ENCODE data around the gene TARS3. TPM values are rescaled to one million over a fixed set of nuclear protein-coding genes. Genes with fewer than 3 reads are reported as not detected.

TARS3 gene
- total RNA-seq, 1 donor from 2014 or later, result 21.5 TPM

GRCh38 chr15:101641894-101642293 lies 82.4 kb downstream of the TARS3 start:
- no peak for DNase-seq (ENCODE audit: low spot score, unreplicated experiment)
- Mint-ChIP-seq H3K27ac (no peak overlapping the region), H3K36me3 (ENCODE audit: insufficient read depth) (peaks cover 18% of the 10 kb centered on the region), H3K4me3 (ENCODE audit: low read depth) (no peak overlapping the region), H3K4me1 (ENCODE audit: low read depth) (peaks cover 5% of the 10 kb centered on the region), H3K27me3 (no peaks in the 10 kb centered on the region), H3K9me3 (ENCODE audit: low read depth) (no peaks in the 10 kb centered on the region)
- TF ChIP-seq, protein P1, sequence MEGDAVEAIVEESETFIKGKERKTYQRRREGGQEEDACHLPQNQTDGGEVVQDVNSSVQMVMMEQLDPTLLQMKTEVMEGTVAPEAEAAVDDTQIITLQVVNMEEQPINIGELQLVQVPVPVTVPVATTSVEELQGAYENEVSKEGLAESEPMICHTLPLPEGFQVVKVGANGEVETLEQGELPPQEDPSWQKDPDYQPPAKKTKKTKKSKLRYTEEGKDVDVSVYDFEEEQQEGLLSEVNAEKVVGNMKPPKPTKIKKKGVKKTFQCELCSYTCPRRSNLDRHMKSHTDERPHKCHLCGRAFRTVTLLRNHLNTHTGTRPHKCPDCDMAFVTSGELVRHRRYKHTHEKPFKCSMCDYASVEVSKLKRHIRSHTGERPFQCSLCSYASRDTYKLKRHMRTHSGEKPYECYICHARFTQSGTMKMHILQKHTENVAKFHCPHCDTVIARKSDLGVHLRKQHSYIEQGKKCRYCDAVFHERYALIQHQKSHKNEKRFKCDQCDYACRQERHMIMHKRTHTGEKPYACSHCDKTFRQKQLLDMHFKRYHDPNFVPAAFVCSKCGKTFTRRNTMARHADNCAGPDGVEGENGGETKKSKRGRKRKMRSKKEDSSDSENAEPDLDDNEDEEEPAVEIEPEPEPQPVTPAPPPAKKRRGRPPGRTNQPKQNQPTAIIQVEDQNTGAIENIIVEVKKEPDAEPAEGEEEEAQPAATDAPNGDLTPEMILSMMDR (IDR thresholded peaks at IDR 0.05; ENCODE audit: unreplicated experiment), result no peak

- H3K4me1 Mint-ChIP-seq (ENCODE audit: low read depth), result peaks cover 5% of the 10 kb centered on the region
- no peak overlapping the region for H3K27ac Mint-ChIP-seq
- H3K36me3 Mint-ChIP-seq (ENCODE audit: insufficient read depth), result peaks cover 18% of the 10 kb centered on the region
- H3K27me3 Mint-ChIP-seq, result no peaks in the 10 kb centered on the region
- DNase-seq (ENCODE audit: low spot score, unreplicated experiment), result peak; percentile 60
- H3K4me3 Mint-ChIP-seq (ENCODE audit: low read depth), result no peak overlapping the region
- TF ChIP-seq, protein P1 (IDR thresholded peaks at IDR 0.05; ENCODE audit: unreplicated experiment), result peak; percentile 89
- no peaks in the 10 kb centered on the region for H3K9me3 Mint-ChIP-seq (ENCODE audit: low read depth)
Measured at GRCh38 chr15:101641129-101641764, 83.0 kb downstream of the TARS3 start.

DNA sequence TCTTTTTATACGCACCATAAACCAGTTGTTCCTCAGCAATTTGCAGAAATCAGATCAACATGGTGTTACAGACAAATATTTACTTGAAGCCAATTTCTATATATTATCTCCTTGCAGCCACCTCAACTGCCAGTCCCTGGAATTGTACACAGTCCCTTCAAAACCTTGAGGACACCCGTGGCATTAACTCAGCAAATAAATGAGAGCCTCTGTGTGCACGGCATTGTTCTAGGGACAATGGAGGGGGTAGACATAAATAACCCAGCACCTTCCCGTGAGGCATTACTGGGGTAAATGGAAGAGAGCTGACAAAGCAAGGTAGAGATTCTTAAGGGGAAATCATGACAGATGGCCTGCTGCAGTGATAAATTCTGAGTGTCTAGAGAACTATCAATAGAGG lies 84.6 kb downstream of the TARS3 start:
- H3K36me3 Mint-ChIP-seq (ENCODE audit: insufficient read depth), result peaks cover 8% of the 10 kb centered on the region
- no peak overlapping the region for H3K27ac Mint-ChIP-seq
- peaks cover 5% of the 10 kb centered on the region for H3K4me1 Mint-ChIP-seq (ENCODE audit: low read depth)
- no peak for DNase-seq (ENCODE audit: low spot score, unreplicated experiment)
- no peaks in the 10 kb centered on the region for H3K9me3 Mint-ChIP-seq (ENCODE audit: low read depth)
- TF ChIP-seq, protein P1 (IDR thresholded peaks at IDR 0.05; ENCODE audit: unreplicated experiment), result no peak
- H3K4me3 Mint-ChIP-seq (ENCODE audit: low read depth), result no peak overlapping the region
- H3K27me3 Mint-ChIP-seq, result no peaks in the 10 kb centered on the region

- TF ChIP-seq, protein P1 (IDR thresholded peaks at IDR 0.05; ENCODE audit: unreplicated experiment), result no peak
- no peak overlapping the region for H3K27ac Mint-ChIP-seq
- DNase-seq (ENCODE audit: low spot score, unreplicated experiment), result no peak
- peaks cover 5% of the 10 kb centered on the region for H3K4me1 Mint-ChIP-seq (ENCODE audit: low read depth)
- H3K4me3 Mint-ChIP-seq (ENCODE audit: low read depth), result no peak overlapping the region
- H3K9me3 Mint-ChIP-seq (ENCODE audit: low read depth), result no peaks in the 10 kb centered on the region
- no peaks in the 10 kb centered on the region for H3K27me3 Mint-ChIP-seq
- H3K36me3 Mint-ChIP-seq (ENCODE audit: insufficient read depth), result peaks cover 6% of the 10 kb centered on the region
Measured at GRCh38 chr15:101637919-101638318, 86.4 kb downstream of the TARS3 start.

DNA sequence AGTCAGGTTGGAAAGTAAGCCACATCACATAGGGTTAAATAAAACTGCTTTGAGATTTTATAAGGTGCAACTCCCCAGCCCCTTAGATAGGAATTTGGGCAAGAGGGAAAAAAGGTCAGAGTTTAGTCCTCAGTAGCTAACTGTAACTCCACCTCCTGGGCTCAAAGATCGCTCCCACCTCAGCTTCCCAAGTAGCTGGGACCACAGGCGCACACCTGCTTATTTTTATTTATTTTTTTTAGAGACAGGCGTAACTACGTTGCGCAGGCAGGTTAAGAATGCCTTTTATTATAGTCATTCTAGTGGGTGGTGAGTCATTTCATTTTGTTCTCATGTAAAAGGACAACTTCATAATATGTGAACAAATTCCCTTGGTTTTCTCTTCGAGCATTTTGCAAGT lies 86.8 kb downstream of the TARS3 start:
- Mint-ChIP-seq H3K4me1 (ENCODE audit: low read depth) (peaks cover 5% of the 10 kb centered on the region), H3K27me3 (no peaks in the 10 kb centered on the region), H3K9me3 (ENCODE audit: low read depth) (no peaks in the 10 kb centered on the region), H3K36me3 (ENCODE audit: insufficient read depth) (peaks cover 6% of the 10 kb centered on the region), H3K4me3 (ENCODE audit: low read depth) (no peak overlapping the region), H3K27ac (no peak overlapping the region)
- no peak for DNase-seq (ENCODE audit: low spot score, unreplicated experiment)
- TF ChIP-seq, protein P1 (IDR thresholded peaks at IDR 0.05; ENCODE audit: unreplicated experiment), result no peak
